ENCODE data around the gene CNTNAP2. TPM values are rescaled to one million over a fixed set of nuclear protein-coding genes. Genes with fewer than 3 reads are reported as not detected.
A peak's percentile ranks its signal among the peaks of the same experiment; 100 is the strongest.

CNTNAP2 gene
- total and polyA plus RNA-seq, 3 donors from 2014 or later = 4.3 to 6.1 (median 4.4) TPM

DNA sequence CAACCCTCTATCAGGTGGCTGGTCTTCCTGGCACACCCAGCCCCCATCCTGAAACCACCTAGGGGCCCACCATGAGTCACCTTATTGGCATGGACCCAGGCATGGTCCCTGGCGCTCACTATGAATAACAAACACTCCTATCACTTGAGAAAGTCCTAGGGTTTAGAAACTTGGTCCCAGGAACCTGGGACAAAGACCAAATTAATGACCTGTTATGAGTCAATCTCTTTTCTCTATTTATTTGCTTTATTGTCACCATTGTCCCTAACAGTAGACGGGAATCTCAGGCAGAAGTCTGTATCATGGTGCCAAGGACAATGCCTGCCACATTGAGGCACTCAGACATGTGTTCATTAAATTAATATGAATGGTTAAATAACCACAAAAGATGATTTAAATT, 1874.3 kb downstream of the CNTNAP2 start:
- no peak for DNase-seq
- 88 to 97% methylated on average over 2 of the region's 2 CpGs for WGBS, 2 donors
- intact Hi-C loops (cut with DNase I; ENCODE audit: low total_unique reads) = no loop called here

DNA sequence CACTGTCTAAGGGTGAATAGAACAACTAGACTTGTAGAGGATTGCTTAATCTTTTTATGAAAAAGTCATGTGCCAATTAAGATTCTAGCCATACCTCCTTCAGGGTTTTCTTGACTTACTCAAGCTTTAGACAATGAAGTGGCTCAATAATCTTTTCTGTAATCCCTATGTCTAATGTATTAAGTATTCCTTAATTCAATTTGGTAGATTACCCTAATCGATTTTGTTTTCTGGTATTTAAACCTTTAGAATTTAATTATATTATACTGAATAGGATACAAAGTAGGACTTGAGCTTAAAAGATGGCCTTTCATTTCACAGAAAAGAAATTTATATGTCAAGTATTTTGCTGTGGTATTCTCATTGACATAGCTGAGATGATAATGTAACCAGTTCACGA, 1876.1 kb downstream of the CNTNAP2 start:
- WGBS, 2 donors = 90% methylated on average over 2 of the region's 2 CpGs

More for the DNA sequence above, 1874.3 kb downstream of the CNTNAP2 start:
- no peaks in the 10 kb centered on the region for H3K9me3 ChIP-seq
- H3K27me3 ChIP-seq = no peaks in the 10 kb centered on the region
- H3K36me3 ChIP-seq (ENCODE audit: low read depth, missing control alignments) = no peaks in the 10 kb centered on the region
- H3K4me1 ChIP-seq = no peaks in the 10 kb centered on the region
- no peak overlapping the region for H3K27ac ChIP-seq
- H3K4me3 ChIP-seq = no peak overlapping the region
- TF ChIP-seq, protein P1, sequence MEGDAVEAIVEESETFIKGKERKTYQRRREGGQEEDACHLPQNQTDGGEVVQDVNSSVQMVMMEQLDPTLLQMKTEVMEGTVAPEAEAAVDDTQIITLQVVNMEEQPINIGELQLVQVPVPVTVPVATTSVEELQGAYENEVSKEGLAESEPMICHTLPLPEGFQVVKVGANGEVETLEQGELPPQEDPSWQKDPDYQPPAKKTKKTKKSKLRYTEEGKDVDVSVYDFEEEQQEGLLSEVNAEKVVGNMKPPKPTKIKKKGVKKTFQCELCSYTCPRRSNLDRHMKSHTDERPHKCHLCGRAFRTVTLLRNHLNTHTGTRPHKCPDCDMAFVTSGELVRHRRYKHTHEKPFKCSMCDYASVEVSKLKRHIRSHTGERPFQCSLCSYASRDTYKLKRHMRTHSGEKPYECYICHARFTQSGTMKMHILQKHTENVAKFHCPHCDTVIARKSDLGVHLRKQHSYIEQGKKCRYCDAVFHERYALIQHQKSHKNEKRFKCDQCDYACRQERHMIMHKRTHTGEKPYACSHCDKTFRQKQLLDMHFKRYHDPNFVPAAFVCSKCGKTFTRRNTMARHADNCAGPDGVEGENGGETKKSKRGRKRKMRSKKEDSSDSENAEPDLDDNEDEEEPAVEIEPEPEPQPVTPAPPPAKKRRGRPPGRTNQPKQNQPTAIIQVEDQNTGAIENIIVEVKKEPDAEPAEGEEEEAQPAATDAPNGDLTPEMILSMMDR (IDR thresholded peaks at IDR 0.05) = no peak
- no peak for TF ChIP-seq POLR2A (IDR thresholded peaks at IDR 0.05)

GRCh38 chr7:147997636-147998035, 1881.0 kb downstream of the CNTNAP2 start:
- intact Hi-C loops (cut with DNase I; ENCODE audit: low total_unique reads) = no loop called here
- Histone ChIP-seq H3K4me1 (no peaks in the 10 kb centered on the region), H3K9me3 (no peaks in the 10 kb centered on the region), H3K27ac (no peak overlapping the region), H3K4me3 (peak overlapping the region; percentile 3 to 9), H3K36me3 (ENCODE audit: low read depth, missing control alignments) (no peaks in the 10 kb centered on the region), H3K27me3 (no peaks in the 10 kb centered on the region)
- TF ChIP-seq, protein P1 (IDR thresholded peaks at IDR 0.05) = no peak
- TF ChIP-seq POLR2A (IDR thresholded peaks at IDR 0.05) = no peak
- 58 to 76% methylated on average over 10 of the region's 10 CpGs for WGBS, 2 donors
- DNase-seq = peak; percentile 43

More for the DNA sequence above, 1876.1 kb downstream of the CNTNAP2 start:
- TF ChIP-seq POLR2A (IDR thresholded peaks at IDR 0.05) = no peak
- TF ChIP-seq, protein P1 (IDR thresholded peaks at IDR 0.05) = no peak
- no peaks in the 10 kb centered on the region for H3K9me3 ChIP-seq
- H3K36me3 ChIP-seq (ENCODE audit: low read depth, missing control alignments) = no peaks in the 10 kb centered on the region
- H3K27ac ChIP-seq = no peak overlapping the region
- H3K4me1 ChIP-seq = no peaks in the 10 kb centered on the region
- no peak overlapping the region for H3K4me3 ChIP-seq
- no peaks in the 10 kb centered on the region for H3K27me3 ChIP-seq
- intact Hi-C loops (cut with DNase I; ENCODE audit: low total_unique reads) = no loop called here
- DNase-seq = no peak

DNA sequence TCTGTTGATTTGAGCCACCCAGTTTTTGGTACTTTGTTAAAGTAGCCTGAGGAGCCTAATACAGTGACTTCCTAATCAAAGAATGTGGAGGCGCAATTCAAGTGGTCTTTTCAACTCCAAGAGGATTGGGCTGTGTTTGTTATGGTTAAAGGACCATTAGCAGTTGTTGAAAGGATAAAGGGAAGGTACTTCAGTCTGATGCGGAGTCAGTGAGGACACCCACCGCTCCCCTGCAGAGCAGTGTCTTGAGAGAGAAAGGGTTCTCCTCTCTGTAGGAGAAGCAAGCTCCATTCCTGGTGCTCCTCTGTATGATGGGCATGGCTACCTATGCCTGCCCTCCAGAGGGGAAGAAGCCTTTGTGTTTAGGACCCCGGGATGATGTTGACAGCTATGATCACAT, 1883.4 kb downstream of the CNTNAP2 start:
- Histone ChIP-seq H3K4me3 (no peak overlapping the region), H3K27me3 (no peaks in the 10 kb centered on the region), H3K27ac (no peak overlapping the region), H3K4me1 (no peaks in the 10 kb centered on the region), H3K9me3 (no peaks in the 10 kb centered on the region), H3K36me3 (ENCODE audit: low read depth, missing control alignments) (no peaks in the 10 kb centered on the region)
- TF ChIP-seq, protein P1 (IDR thresholded peaks at IDR 0.05) = no peak
- TF ChIP-seq POLR2A (IDR thresholded peaks at IDR 0.05) = no peak
- intact Hi-C loops (cut with DNase I; ENCODE audit: low total_unique reads) = no loop called here
- DNase-seq = no peak
- 86 to 95% methylated on average over 4 of the region's 4 CpGs for WGBS, 2 donors

GRCh38 chr7:148011753-148012152, 1895.2 kb downstream of the CNTNAP2 start:
- no peaks in the 10 kb centered on the region for H3K27me3 ChIP-seq
- WGBS, 2 donors = 75 to 100% methylated on average over 1 of the region's 1 CpG
- no peaks in the 10 kb centered on the region for H3K9me3 ChIP-seq
- TF ChIP-seq POLR2A (IDR thresholded peaks at IDR 0.05) = no peak
- TF ChIP-seq, protein P1 (IDR thresholded peaks at IDR 0.05) = no peak
- intact Hi-C loops (cut with DNase I; ENCODE audit: low total_unique reads) = no loop called here
- no peaks in the 10 kb centered on the region for H3K4me1 ChIP-seq
- no peak for DNase-seq
- H3K27ac ChIP-seq = no peak overlapping the region
- H3K36me3 ChIP-seq (ENCODE audit: low read depth, missing control alignments) = no peaks in the 10 kb centered on the region
- H3K4me3 ChIP-seq = no peak overlapping the region

Data from testis (tissue), 3 donors.